H1 (cell line): Measurements from ENCODE around the gene CNOT3. TPM values are rescaled to one million over a fixed set of nuclear protein-coding genes. Genes with fewer than 3 reads are reported as not detected.

ENCODE experiments used
- CTCF ChIA-PET: fragments of 300-600 bp; sonication (Branson Sonifier 250); formaldehyde crosslinking; loops from one replicate; lab custom pipeline; 2021; ENCODE audit not compliant: partially characterized antibody; lab: Charles Lee
- POLR2A ChIA-PET: fragments of 300-600 bp; sonication (Branson Sonifier 250); formaldehyde crosslinking; loops from one replicate; lab custom pipeline; 2021; ENCODE audit warnings: inconsistent platforms; ENCODE audit not compliant: partially characterized antibody; lab: Charles Lee
- DNase-seq, 2 experiments: peaks; one replicate each; pipeline versions ENCODE4 v3.0.0 to v3.0.0-alpha.2; 2010 to 2022; ENCODE audit warnings: low spot score in 2 of 2, low read depth in 1 of 2, mixed read lengths in 1 of 2
- FAIRE-seq: peaks from 2 replicates; lab custom pipeline; 2011; peaks lifted over from hg19 to GRCh38; lab: Jason Lieb, UNC
- H2AFZ ChIP-seq: 2 replicates; pipeline ENCODE4 v1.8.1; 2012; ENCODE audit warnings: low read length, inconsistent platforms
- H2AK5ac ChIP-seq: 2 replicates; pipeline ENCODE4 v1.6.1; 2013; ENCODE audit warnings: low read depth, low read length
- H2BK120ac ChIP-seq: replicated peaks from 2 replicates; pipeline ENCODE3; 2013; ENCODE audit warnings: low read depth, low read length, inconsistent platforms
- H2BK12ac ChIP-seq: 2 replicates; pipeline ENCODE4 v1.6.1; 2013; ENCODE audit warnings: low read depth, low read length
- H2BK15ac ChIP-seq: 2 replicates; pipeline ENCODE4 v1.6.1; 2013; ENCODE audit warnings: low read length
- H2BK20ac ChIP-seq: 2 replicates; pipeline ENCODE4 v1.6.1; 2013; ENCODE audit warnings: low read length
- H2BK5ac ChIP-seq: 2 replicates; pipeline ENCODE4 v1.6.1; 2013; ENCODE audit warnings: low read depth, low read length
- H3K14ac ChIP-seq: 2 replicates; pipeline ENCODE4 v1.6.1; 2013; ENCODE audit warnings: inconsistent platforms; ENCODE audit not compliant: insufficient read length
- H3K18ac ChIP-seq: 2 replicates; pipeline ENCODE4 v1.6.1; 2013; ENCODE audit warnings: low read length; ENCODE audit errors: extremely low read depth
- H3K23ac ChIP-seq: 2 replicates; pipeline ENCODE4 v1.6.1; 2013; ENCODE audit warnings: inconsistent platforms; ENCODE audit not compliant: insufficient read length
- H3K23me2 ChIP-seq: 2 replicates; pipeline ENCODE4 v1.6.1; 2013; ENCODE audit warnings: low read depth, low read length
- H3K27ac ChIP-seq: 2 replicates; pipeline ENCODE4 v1.6.1; 2011; ENCODE audit warnings: low read depth, low read length, inconsistent platforms
- H3K27me3 ChIP-seq, 4 experiments: replicated peaks in 1 of 4; 1 replicate in 1 of 4; 2 replicates in 3 of 4; pipeline versions ENCODE4 v1.6.1 to v1.8.1; 2011 to 2013; ENCODE audit warnings: low read length in 3 of 4, mild to moderate bottlenecking in 3 of 4, inconsistent platforms in 2 of 4, mixed read lengths in 2 of 4, moderate library complexity in 1 of 4; ENCODE audit not compliant: control insufficient read depth in 3 of 4, insufficient read depth in 3 of 4; ENCODE audit errors: extremely low read depth in 1 of 4
- H3K36me3 ChIP-seq, 4 experiments: 2 replicates each; pipeline versions ENCODE4 v1.6.1 to v1.8.1; 2011 to 2013; ENCODE audit warnings: mild to moderate bottlenecking in 4 of 4, low read length in 3 of 4, moderate library complexity in 2 of 4, control low read depth in 1 of 4, inconsistent platforms in 1 of 4; ENCODE audit not compliant: insufficient read depth in 4 of 4, control insufficient read depth in 2 of 4
- H3K4ac ChIP-seq: replicated peaks from 2 replicates; pipeline ENCODE3; 2013; ENCODE audit warnings: low read length, low read depth, mixed read lengths, inconsistent platforms; ENCODE audit not compliant: insufficient read length
- H3K4me1 ChIP-seq, 4 experiments: replicated peaks in 1 of 4; 1 replicate in 1 of 4; 2 replicates in 3 of 4; pipeline versions ENCODE4 v1.6.1 to v1.8.1; 2011 to 2013; ENCODE audit warnings: low read length in 3 of 4, inconsistent platforms in 2 of 4, mixed read lengths in 1 of 4; ENCODE audit not compliant: insufficient read depth in 4 of 4, control insufficient read depth in 3 of 4
- H3K4me2 ChIP-seq, 2 experiments: 2 replicates each; pipeline versions ENCODE4 v1.6.1 to v1.8.1; 2011 to 2013; ENCODE audit warnings: low read depth in 2 of 2, low read length in 2 of 2, control low read depth in 1 of 2, inconsistent platforms in 1 of 2, mild to moderate bottlenecking in 1 of 2; ENCODE audit not compliant: insufficient read depth in 1 of 2
- H3K4me3 ChIP-seq, 4 experiments: fragments of 200-600, 300-600 bp in 1 of 4; sonication (generic), shearing (Covaris generic), sonication (Bioruptor Twin) in 1 of 4; 2 replicates each; pipeline versions ENCODE4 v1.5.1 to v1.8.1; 2011 to 2016; ENCODE audit warnings: low read length in 4 of 4, low read depth in 3 of 4, control low read depth in 2 of 4, inconsistent platforms in 2 of 4, mild to moderate bottlenecking in 2 of 4, mixed read lengths in 1 of 4, moderate library complexity in 1 of 4; ENCODE audit not compliant: insufficient read depth in 2 of 4; ENCODE audit errors: extremely low read depth in 1 of 4
- H3K56ac ChIP-seq: replicated peaks from 2 replicates; pipeline ENCODE3; 2013; ENCODE audit warnings: low read depth, mild to moderate bottlenecking, mixed read lengths, low read length, inconsistent platforms; ENCODE audit not compliant: insufficient read length
- H3K79me1 ChIP-seq: 2 replicates; pipeline ENCODE4 v1.6.1; 2013; ENCODE audit warnings: low read depth, low read length, control low read depth
- H3K79me2 ChIP-seq, 2 experiments: 2 replicates each; pipeline versions ENCODE4 v1.6.1 to v1.8.1; 2012 to 2013; ENCODE audit warnings: low read length in 2 of 2, mild to moderate bottlenecking in 2 of 2, inconsistent platforms in 1 of 2; ENCODE audit not compliant: insufficient read depth in 2 of 2, control insufficient read depth in 1 of 2
- H3K9ac ChIP-seq, 4 experiments: replicated peaks in 1 of 4; 1 replicate in 1 of 4; 2 replicates in 3 of 4; pipeline versions ENCODE4 v1.6.1 to v1.8.1; 2011 to 2013; ENCODE audit warnings: low read depth in 3 of 4, low read length in 3 of 4, control low read depth in 2 of 4, mild to moderate bottlenecking in 2 of 4, moderate library complexity in 2 of 4, inconsistent platforms in 1 of 4; ENCODE audit errors: extremely low read depth in 1 of 4
- H3K9me3 ChIP-seq, 2 experiments: 2 replicates each; pipeline versions ENCODE4 v1.6.1 to v1.8.1; 2012 to 2013; ENCODE audit warnings: mild to moderate bottlenecking in 2 of 2, moderate library complexity in 2 of 2, control low read depth in 1 of 2, inconsistent platforms in 1 of 2, low read depth in 1 of 2, low read length in 1 of 2, mixed read lengths in 1 of 2; ENCODE audit not compliant: insufficient read depth in 2 of 2
- H4K20me1 ChIP-seq, 2 experiments: replicated peaks in 1 of 2; 2 replicates each; pipeline versions ENCODE3 to v1.8.1; 2011 to 2013; ENCODE audit warnings: inconsistent platforms in 2 of 2, low read length in 2 of 2, mild to moderate bottlenecking in 1 of 2; ENCODE audit not compliant: insufficient read depth in 2 of 2, control insufficient read depth in 1 of 2
- H4K5ac ChIP-seq: 2 replicates; pipeline ENCODE4 v1.6.1; 2013; ENCODE audit warnings: low read length, low read depth, mixed read lengths, inconsistent platforms; ENCODE audit not compliant: insufficient read length
- H4K8ac ChIP-seq: 2 replicates; pipeline ENCODE4 v1.8.0; 2013; ENCODE audit warnings: mild to moderate bottlenecking, moderate library complexity, low read length, inconsistent platforms; ENCODE audit not compliant: insufficient read depth; ENCODE audit errors: extremely low read depth
- H4K91ac ChIP-seq: replicated peaks from 2 replicates; pipeline ENCODE3; 2013; ENCODE audit warnings: low read length, mixed read lengths, inconsistent platforms; ENCODE audit not compliant: insufficient read length
- HDAC6 ChIP-seq: IDR thresholded peaks from one replicate; pipeline ENCODE4 v1.7.1; 2012; ENCODE audit warnings: low read depth, mild to moderate bottlenecking, inconsistent platforms, low read length, moderate library complexity
- KDM5A ChIP-seq: fragments of 200-600 bp; IDR thresholded peaks from 2 replicates; pipeline ENCODE4 v1.7.1; 2012; ENCODE audit warnings: mild to moderate bottlenecking, low read length, inconsistent platforms, mixed read lengths
- MAX ChIP-seq: IDR thresholded peaks from 2 replicates; pipeline ENCODE4 v1.6.1; 2012; ENCODE audit warnings: inconsistent platforms
- SIX5 ChIP-seq: IDR thresholded peaks from 2 replicates; pipeline ENCODE4 v1.6.1; 2011; ENCODE audit warnings: mild to moderate bottlenecking, low read depth, low read length
- USF2 ChIP-seq: IDR thresholded peaks from 2 replicates; pipeline ENCODE4 v1.6.1; 2011; ENCODE audit warnings: low read length, improper control_type of control experiment
- WGBS, 2 experiments: shearing (Covaris generic) in 1 of 2; methylation state at CpG; one replicate each; pipeline versions ENCODE4 v1.1.6 to v1.1.7; 2013 to 2015; ENCODE audit warnings: low lambda C conversion rate in 2 of 2, mixed read lengths in 2 of 2, inconsistent platforms in 1 of 2, low coverage in 1 of 2, missing lambda C conversion rate in 1 of 2; ENCODE audit not compliant: insufficient replicate concordance in 2 of 2, insufficient coverage in 1 of 2, insufficient read length in 1 of 2; ENCODE audit errors: extremely low coverage in 1 of 2, missing lambda C conversion rate in 1 of 2; 5-methylcytosine and 5-hydroxymethylcytosine counted together
- polyA plus RNA-seq, 7 experiments: library from polyadenylated mRNA; depleted of rRNA in 3 of 7; stranded (reverse) in 5 of 7; unstranded in 2 of 7; fragments of >200 nt in 5 of 7; fragments of 200-250 nt in 2 of 7; gene quantifications; 1 replicate in 5 of 7; 2 replicates in 1 of 7; 4 replicates in 1 of 7; pipeline versions ENCODE4 v1.2.1 to v1.2.3, GENCODE V29; 2011 to 2013; ENCODE audit warnings: missing spikeins in 2 of 7, mixed read lengths in 2 of 7
- total RNA-seq: library from RNA; stranded (reverse); fragmentation: NEBNext Ultra II Directional; extraction: Animal tissue kit (Norgen Biotek cat#: 25700); gene quantifications from 2 replicates; pipeline ENCODE4 v1.2.1, GENCODE V29; 2021

CNOT3 gene
- total and polyA plus RNA-seq, 2 of the 8 experiments (the other 6 are each of a cell fraction or from before 2014, with no cell fraction given) = 21.2 to 86.4 TPM

GRCh38 chr19:54172471-54173358 is 35.2 kb downstream of the CNOT3 start, which contains the start of gene TMC4:
TSS of gene TMC4 (minus strand) at chr19:54173160. CDS start at chr19:54173117, 43 bp downstream.
- Histone ChIP-seq H2BK12ac (peak within 1 kb of the TSS; percentile 0; the same call in 1 of the 2 replicates), H2BK20ac (no peak within 1 kb of the TSS), H3K4me1 (peaks cover 0 to 10% (median 4%) of the 10 kb centered on the region in 4 experiments; a peak in 6 of 7 replicates), H2AK5ac (no peak within 1 kb of the TSS), H2BK15ac (no peak within 1 kb of the TSS), H3K4ac (peak within 1 kb of the TSS; percentile 19), H4K8ac (no peak within 1 kb of the TSS; the same call in 1 of the 2 replicates), H3K56ac (no peak within 1 kb of the TSS), H3K4me2 (peak within 1 kb of the TSS; percentile 45 to 72), H4K5ac (peak within 1 kb of the TSS; percentile 7), H4K91ac (peak within 1 kb of the TSS; percentile 17), H3K79me2 (no peaks in the 10 kb centered on the region), H3K4me3 (peak within 1 kb of the TSS; percentile 33 to 62 (median 42); a peak in 7 of 8 replicates), H3K9me3 (no peaks in the 10 kb centered on the region), H3K23me2 (no peaks in the 10 kb centered on the region; the same call in 1 of the 2 replicates), H3K79me1 (no peaks in the 10 kb centered on the region), H2BK5ac (peak within 1 kb of the TSS; percentile 84; the same call in 1 of the 2 replicates), H3K27ac (peak within 1 kb of the TSS; percentile 21; the same call in 1 of the 2 replicates), H3K27me3 (no peaks in the 10 kb centered on the region), H4K20me1 (peaks cover 2 to 4% of the 10 kb centered on the region in 2 experiments), H3K36me3 (peaks cover 0 to 3% (median 0%) of the 10 kb centered on the region in 4 experiments; a peak in 2 of 8 replicates), H3K9ac (peak within 1 kb of the TSS in 2 of 4 experiments; percentile 13 to 16; a peak in 1 of 7 replicates), H3K23ac (no peak within 1 kb of the TSS), H2BK120ac (no peak within 1 kb of the TSS), H3K14ac (no peak within 1 kb of the TSS), H3K18ac (peak within 1 kb of the TSS; percentile 71), H2AFZ (no peak within 1 kb of the TSS)
- WGBS, 2 experiments = 32% methylated on average over 10 of the region's 13 CpGs; no CpG with 5 or more reads in 1 of the 2 experiments
- DNase-seq = peak in 1 of 2 experiments; percentile 82
- POLR2A ChIA-PET = interaction anchor here (0.7 to 6.7 kb wide), 17 partner anchors 8 to 244 kb away, joined by 3 to 55 read pairs (median 7); partner anchors contain the start of genes CNOT3, LENG1, MBOAT7 and PRPF31
- FAIRE-seq = peak; percentile 24
- CTCF ChIA-PET = interaction anchor here (0.6 to 2.6 kb wide), 10 partner anchors 9 to 219 kb away, joined by 3 to 8 read pairs (median 4); partner anchors contain the start of genes LENG1 and RPS9
- peak; percentile 30; the same call in 1 of the 2 replicates for TF ChIP-seq USF2
- TF ChIP-seq KDM5A = no peak
- no peak for TF ChIP-seq HDAC6
- TF ChIP-seq MAX = 0 out of 2 replicates have a peak, but pooled peaks have one; percentile 27
- peak; percentile 17; the same call in 1 of the 2 replicates for TF ChIP-seq SIX5
